GM12873 (cell line): ENCODE results near the gene P3H2.

ENCODE experiments used
- TF ChIP-seq, protein P1 (sequence below): IDR thresholded peaks from 2 replicates; pipeline ENCODE4 v1.5.1; 2012; ENCODE audit warnings: low read depth, mild to moderate bottlenecking, moderate library complexity, low read length, control low read depth; ENCODE audit not compliant: insufficient read depth; ENCODE audit errors: missing control alignments

Gene P3H2

DNA sequence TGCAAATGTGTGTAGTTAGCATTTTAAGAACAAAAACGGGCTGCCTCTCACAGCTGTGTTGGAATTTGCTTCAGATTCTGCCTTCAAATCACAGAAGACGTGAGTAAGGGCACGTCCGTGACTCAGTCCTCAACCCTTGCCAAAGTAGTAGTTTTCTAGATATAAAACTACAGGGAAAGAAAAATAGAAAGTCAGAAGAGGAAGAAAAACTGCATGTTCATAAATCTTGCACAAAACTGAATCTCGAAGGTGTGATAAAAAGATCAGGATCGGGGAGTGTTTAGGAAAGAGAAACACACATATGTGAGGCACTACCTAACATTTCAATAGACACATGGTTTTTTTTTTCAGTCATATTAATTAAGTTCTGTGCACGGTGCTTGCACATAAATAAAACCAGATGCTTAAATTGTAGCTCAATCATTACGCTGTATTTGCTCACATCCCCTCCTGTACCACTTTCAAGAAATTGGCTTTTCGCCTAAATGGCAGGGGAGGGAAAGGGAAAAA lies 71.7 kb downstream of the P3H2 start:
- TF ChIP-seq, protein P1, sequence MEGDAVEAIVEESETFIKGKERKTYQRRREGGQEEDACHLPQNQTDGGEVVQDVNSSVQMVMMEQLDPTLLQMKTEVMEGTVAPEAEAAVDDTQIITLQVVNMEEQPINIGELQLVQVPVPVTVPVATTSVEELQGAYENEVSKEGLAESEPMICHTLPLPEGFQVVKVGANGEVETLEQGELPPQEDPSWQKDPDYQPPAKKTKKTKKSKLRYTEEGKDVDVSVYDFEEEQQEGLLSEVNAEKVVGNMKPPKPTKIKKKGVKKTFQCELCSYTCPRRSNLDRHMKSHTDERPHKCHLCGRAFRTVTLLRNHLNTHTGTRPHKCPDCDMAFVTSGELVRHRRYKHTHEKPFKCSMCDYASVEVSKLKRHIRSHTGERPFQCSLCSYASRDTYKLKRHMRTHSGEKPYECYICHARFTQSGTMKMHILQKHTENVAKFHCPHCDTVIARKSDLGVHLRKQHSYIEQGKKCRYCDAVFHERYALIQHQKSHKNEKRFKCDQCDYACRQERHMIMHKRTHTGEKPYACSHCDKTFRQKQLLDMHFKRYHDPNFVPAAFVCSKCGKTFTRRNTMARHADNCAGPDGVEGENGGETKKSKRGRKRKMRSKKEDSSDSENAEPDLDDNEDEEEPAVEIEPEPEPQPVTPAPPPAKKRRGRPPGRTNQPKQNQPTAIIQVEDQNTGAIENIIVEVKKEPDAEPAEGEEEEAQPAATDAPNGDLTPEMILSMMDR: no peak

DNA sequence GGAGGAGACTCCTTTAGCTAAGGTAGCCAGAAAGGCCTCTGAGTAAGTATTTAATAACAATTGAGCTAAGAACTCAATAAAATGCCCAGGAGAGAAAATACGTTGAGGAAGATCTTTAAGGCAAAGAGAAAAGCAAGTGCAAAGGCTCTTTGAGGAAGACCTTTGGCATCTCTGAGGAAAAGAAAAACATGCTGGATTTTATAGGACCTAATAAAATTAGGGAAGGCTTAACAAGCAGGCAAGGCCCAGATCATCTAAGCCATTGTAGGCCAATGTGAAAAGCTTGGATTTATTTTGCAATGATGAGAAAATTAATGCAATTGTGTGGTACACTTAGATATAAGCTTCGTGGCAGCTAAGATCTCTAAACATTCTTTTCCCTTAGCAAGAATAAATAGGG lies 75.7 kb downstream of the P3H2 start:
- TF ChIP-seq, protein P1: no peak

DNA sequence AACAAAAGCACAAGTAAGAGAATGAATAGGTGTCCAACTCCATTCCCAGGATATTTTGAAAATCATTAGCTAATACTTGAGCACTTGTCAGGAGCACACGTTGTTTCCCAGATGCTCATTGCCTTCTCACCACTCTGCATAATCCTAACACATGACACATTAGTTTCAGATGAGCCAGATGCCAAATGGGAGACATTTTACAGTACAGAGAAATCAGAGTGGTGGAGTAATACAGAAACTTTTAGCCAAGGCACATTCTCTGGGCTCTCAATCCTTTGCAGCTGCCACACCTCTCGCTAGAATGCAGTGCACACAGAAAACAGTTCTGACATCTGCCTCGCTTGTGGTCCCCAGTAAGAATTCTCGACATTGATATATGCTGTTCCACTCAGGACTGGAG lies 76.6 kb downstream of the P3H2 start:
- TF ChIP-seq, protein P1: no peak

GRCh38 chr3:190043741-190044140 lies 77.0 kb downstream of the P3H2 start:
- TF ChIP-seq, protein P1: no peak

DNA sequence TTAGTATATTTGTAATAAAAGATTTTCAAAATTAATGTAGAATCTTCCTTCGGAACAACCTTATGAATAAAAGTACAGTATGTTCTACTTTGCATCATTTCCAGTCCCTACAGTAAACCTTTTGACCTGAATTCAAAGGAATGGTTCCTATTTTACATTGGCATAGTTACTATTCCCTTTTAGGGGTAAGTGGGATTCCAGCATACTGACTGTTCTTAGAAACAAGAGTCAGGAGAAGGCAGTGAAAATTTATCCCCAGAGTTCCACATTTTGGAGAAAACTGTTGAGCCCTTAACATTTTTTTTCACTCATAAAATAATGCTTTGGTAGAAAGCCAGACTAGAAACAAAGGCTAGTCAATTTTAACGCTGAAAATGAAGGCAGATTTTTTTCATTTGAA lies 78.1 kb downstream of the P3H2 start:
- TF ChIP-seq, protein P1: no peak

DNA sequence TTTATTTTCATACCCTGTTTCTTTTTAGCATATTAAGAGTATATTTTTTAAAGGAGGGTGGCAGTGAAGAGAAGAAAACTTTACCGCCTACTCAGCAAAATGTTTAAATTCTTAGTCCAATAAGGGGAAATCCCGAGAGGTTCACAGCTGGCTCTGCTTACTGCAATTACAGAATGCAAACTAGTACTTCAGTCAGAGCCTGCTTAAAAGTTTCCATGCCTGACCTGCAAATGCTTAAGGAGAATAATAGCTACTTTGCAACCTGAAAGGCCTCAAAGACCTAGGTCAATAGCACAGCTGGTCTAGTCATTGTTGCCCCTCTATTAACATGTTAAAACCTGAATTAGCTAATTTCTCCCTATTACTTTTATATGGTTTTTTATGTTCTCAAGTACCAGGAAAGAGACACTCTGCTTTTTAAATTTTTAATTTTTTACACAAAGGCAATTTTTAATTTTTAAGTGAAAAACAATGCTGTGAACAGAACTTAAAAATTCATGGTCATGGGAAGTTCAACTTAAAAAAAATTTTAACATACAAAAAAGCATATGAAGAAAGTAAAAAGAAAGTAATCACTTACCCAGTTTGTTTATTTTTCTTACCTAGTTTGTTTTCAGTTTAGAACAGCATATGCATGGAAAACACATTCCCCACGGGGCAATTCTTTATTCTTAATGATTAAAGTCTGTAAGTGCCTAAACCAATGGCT lies 79.2 kb downstream of the P3H2 start:
- TF ChIP-seq, protein P1: no peak

GRCh38 chr3:190040145-190040544 lies 80.6 kb downstream of the P3H2 start:
- TF ChIP-seq, protein P1: no peak
